HEK293 (cell line): ENCODE measurements around the gene LCN6.

Experiments used
- CTCF ChIA-PET: fragments of 350-600 bp; formaldehyde crosslinking; extraction: SDS; loops from one replicate; lab custom pipeline; 2021; ENCODE audit warnings: antibody characterized with exemption; lab: Yijun Ruan, JAX
- POLR2A ChIA-PET: fragments of 300-600 bp; formaldehyde crosslinking; extraction: SDS; loops from one replicate; lab custom pipeline; 2020; ENCODE audit warnings: antibody characterized with exemption, inconsistent platforms; lab: Yijun Ruan, JAX
- H3K27ac ChIP-seq: fragments of 200-500 bp; sonication (Bioruptor generic); 2 replicates; pipeline ENCODE4 v1.5.1; 2014; ENCODE audit warnings: low read depth, low read length, control low read depth, inconsistent platforms; ENCODE audit errors: extremely low read depth
- H3K36me3 ChIP-seq, 2 experiments: fragments of 200-500 bp in 1 of 2; sonication (Bioruptor generic) in 1 of 2; 1 replicate in 1 of 2; 2 replicates in 1 of 2; pipeline ENCODE4 v1.5.1; 2014 to 2017; ENCODE audit warnings: inconsistent platforms in 2 of 2, low read length in 2 of 2; ENCODE audit not compliant: control insufficient read depth in 2 of 2, insufficient read depth in 1 of 2
- H3K4me1 ChIP-seq: fragments of 200-500 bp; sonication (Bioruptor generic); 2 replicates; pipeline ENCODE4 v1.5.1; 2014; ENCODE audit warnings: mild to moderate bottlenecking, low read length, inconsistent platforms; ENCODE audit not compliant: control insufficient read depth, insufficient read depth
- H3K4me3 ChIP-seq: 2 replicates; pipeline ENCODE4 v1.5.1; 2011; ENCODE audit warnings: low read depth, mild to moderate bottlenecking, control low read depth, low read length, moderate library complexity
- H3K9me3 ChIP-seq: fragments of 200-500 bp; sonication (Bioruptor generic); 2 replicates; pipeline ENCODE4 v1.5.1; 2014; ENCODE audit warnings: low read depth, low read length, inconsistent platforms; ENCODE audit not compliant: control insufficient read depth, insufficient read depth
- GLIS1 ChIP-seq: fragments of 450-650 bp; formaldehyde crosslinking; IDR thresholded peaks from 2 replicates; pipeline ENCODE4 v1.5.1; 2016; ENCODE audit warnings: missing biosample characterization, missing genetic modification characterization
- IKZF3 ChIP-seq: fragments of 450-650 bp; IDR thresholded peaks from 2 replicates; pipeline ENCODE4 v1.5.0; 2018; ENCODE audit warnings: missing biosample characterization, mild to moderate bottlenecking, missing genetic modification characterization, moderate library complexity
- ZBTB48 ChIP-seq: fragments of 450-650 bp; formaldehyde crosslinking; IDR thresholded peaks from 2 replicates; pipeline ENCODE4 v1.5.1; 2016; ENCODE audit warnings: missing biosample characterization, missing genetic modification characterization
- ZBTB49 ChIP-seq: fragments of 450-650 bp; formaldehyde crosslinking; IDR thresholded peaks from 2 replicates; pipeline ENCODE4 v1.5.1; 2016; ENCODE audit warnings: missing biosample characterization, missing genetic modification characterization, low read depth
- ZNF175 ChIP-seq: fragments of 450-650 bp; formaldehyde crosslinking; IDR thresholded peaks from 2 replicates; pipeline ENCODE4 v1.5.1; 2016; ENCODE audit warnings: missing biosample characterization, missing genetic modification characterization
- ZNF266 ChIP-seq: fragments of 450-650 bp; formaldehyde crosslinking; IDR thresholded peaks from 2 replicates; pipeline ENCODE4 v1.5.1; 2016; ENCODE audit warnings: missing biosample characterization, missing genetic modification characterization, low read depth
- ZNF350 ChIP-seq: fragments of 450-650 bp; formaldehyde crosslinking; IDR thresholded peaks from 2 replicates; pipeline ENCODE4 v1.5.0; 2017; ENCODE audit warnings: missing biosample characterization, mild to moderate bottlenecking, missing genetic modification characterization
- ZNF391 ChIP-seq: fragments of 450-650 bp; formaldehyde crosslinking; IDR thresholded peaks from 2 replicates; pipeline ENCODE4 v1.5.1; 2016; ENCODE audit warnings: low read depth, missing biosample characterization, missing genetic modification characterization, borderline replicate concordance
- ZNF426 ChIP-seq: fragments of 450-650 bp; formaldehyde crosslinking; IDR thresholded peaks from 2 replicates; pipeline ENCODE4 v1.5.1; 2017; ENCODE audit warnings: missing biosample characterization, missing genetic modification characterization, mild to moderate bottlenecking, inconsistent platforms, moderate library complexity
- ZNF660 ChIP-seq: fragments of 450-650 bp; IDR thresholded peaks from 2 replicates; pipeline ENCODE4 v1.5.1; 2018; ENCODE audit warnings: missing biosample characterization, mild to moderate bottlenecking, missing genetic modification characterization
- ZNF670 ChIP-seq: fragments of 450-650 bp; formaldehyde crosslinking; IDR thresholded peaks from 2 replicates; pipeline ENCODE4 v1.5.1; 2016; ENCODE audit warnings: missing biosample characterization, missing genetic modification characterization, low read depth
- ZNF792 ChIP-seq: fragments of 450-650 bp; formaldehyde crosslinking; IDR thresholded peaks from 2 replicates; pipeline ENCODE4 v1.5.1; 2016; ENCODE audit warnings: missing biosample characterization, missing genetic modification characterization
- TF ChIP-seq, protein P1 (sequence below): fragments of 450-650 bp; formaldehyde crosslinking; IDR thresholded peaks from 2 replicates; pipeline ENCODE4 v1.5.1; 2016; ENCODE audit warnings: missing biosample characterization, missing genetic modification characterization
- TF ChIP-seq, protein P2 (sequence below): fragments of 450-650 bp; formaldehyde crosslinking; IDR thresholded peaks from 2 replicates; pipeline ENCODE4 v1.5.1; 2016; ENCODE audit warnings: missing biosample characterization, missing genetic modification characterization
- TF ChIP-seq, protein P3 (sequence below): fragments of 450-650 bp; formaldehyde crosslinking; IDR thresholded peaks from 2 replicates; pipeline ENCODE4 v1.5.1; 2017; ENCODE audit warnings: missing biosample characterization, missing genetic modification characterization

LCN6 gene

GRCh38 chr9:136729144-136729543, 19.2 kb downstream of the LCN6 start:
- peaks cover 0 to 29% of the 10 kb centered on the region in 2 experiments; a peak in 2 of 3 replicates for H3K36me3 ChIP-seq

DNA sequence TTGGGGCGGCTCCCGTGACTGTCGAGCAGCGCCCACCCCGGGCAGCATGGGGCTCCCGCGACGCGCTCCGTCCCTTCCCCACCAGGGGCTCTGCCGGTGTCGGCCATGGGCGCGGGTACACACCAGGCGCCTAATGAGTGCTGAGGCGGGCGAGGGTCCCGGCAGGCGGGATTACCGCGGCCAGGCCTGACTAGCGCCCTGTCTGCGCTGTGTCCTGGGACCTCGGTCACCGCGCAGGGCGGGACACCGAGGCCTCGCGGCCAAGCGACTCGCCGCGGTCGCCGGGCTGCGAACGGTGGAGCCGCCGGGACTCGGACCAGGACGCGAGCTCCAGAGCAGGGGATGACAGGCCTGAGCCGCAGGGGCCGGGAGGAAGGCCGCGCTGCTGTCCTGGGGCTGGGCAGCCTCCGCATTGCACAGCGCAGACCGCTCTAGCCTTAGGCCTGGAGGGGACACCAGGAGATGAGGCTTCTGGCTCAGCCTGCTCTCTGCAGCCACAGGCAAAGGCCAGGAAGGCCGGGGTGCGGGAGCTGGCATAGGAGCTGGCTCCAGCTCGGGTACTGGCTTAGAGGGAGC, 19.7 kb downstream of the LCN6 start:
- Histone ChIP-seq H3K36me3 (peaks cover 0 to 34% of the 10 kb centered on the region in 2 experiments; a peak in 2 of 3 replicates), H3K9me3 (no peaks in the 10 kb centered on the region)
- POLR2A ChIA-PET: interaction anchor here (0.6 to 4.0 kb wide), 43 partner anchors 8 to 495 kb away, joined by 3 to 79 read pairs (median 4); partner anchors contain the start of genes AGPAT2, DIPK1B, LCN10 and LCN6
- CTCF ChIA-PET: interaction anchor here (0.6 to 3.9 kb wide), 17 partner anchors 9 to 461 kb away, joined by 3 to 14 read pairs (median 4); partner anchors contain the start of gene LCN8
- no peak for TF ChIP-seq GLIS1 (tag by site-specific recombination)
- TF ChIP-seq ZNF175 (tag by site-specific recombination): no peak
- TF ChIP-seq ZNF660: no peak
- no peak for TF ChIP-seq ZNF426 (tag by site-specific recombination)
- TF ChIP-seq ZBTB49 (tag by site-specific recombination): no peak
- TF ChIP-seq ZNF792 (tag by site-specific recombination): peak; percentile 87
- no peak for TF ChIP-seq ZBTB48 (tag by site-specific recombination)
- no peak for TF ChIP-seq ZNF670 (tag by site-specific recombination)
- TF ChIP-seq, protein P1, sequence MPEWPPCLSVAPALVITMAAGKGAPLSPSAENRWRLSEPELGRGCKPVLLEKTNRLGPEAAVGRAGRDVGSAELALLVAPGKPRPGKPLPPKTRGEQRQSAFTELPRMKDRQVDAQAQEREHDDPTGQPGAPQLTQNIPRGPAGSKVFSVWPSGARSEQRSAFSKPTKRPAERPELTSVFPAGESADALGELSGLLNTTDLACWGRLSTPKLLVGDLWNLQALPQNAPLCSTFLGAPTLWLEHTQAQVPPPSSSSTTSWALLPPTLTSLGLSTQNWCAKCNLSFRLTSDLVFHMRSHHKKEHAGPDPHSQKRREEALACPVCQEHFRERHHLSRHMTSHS: no peak
- TF ChIP-seq ZNF350: no peak
- TF ChIP-seq, protein P2, sequence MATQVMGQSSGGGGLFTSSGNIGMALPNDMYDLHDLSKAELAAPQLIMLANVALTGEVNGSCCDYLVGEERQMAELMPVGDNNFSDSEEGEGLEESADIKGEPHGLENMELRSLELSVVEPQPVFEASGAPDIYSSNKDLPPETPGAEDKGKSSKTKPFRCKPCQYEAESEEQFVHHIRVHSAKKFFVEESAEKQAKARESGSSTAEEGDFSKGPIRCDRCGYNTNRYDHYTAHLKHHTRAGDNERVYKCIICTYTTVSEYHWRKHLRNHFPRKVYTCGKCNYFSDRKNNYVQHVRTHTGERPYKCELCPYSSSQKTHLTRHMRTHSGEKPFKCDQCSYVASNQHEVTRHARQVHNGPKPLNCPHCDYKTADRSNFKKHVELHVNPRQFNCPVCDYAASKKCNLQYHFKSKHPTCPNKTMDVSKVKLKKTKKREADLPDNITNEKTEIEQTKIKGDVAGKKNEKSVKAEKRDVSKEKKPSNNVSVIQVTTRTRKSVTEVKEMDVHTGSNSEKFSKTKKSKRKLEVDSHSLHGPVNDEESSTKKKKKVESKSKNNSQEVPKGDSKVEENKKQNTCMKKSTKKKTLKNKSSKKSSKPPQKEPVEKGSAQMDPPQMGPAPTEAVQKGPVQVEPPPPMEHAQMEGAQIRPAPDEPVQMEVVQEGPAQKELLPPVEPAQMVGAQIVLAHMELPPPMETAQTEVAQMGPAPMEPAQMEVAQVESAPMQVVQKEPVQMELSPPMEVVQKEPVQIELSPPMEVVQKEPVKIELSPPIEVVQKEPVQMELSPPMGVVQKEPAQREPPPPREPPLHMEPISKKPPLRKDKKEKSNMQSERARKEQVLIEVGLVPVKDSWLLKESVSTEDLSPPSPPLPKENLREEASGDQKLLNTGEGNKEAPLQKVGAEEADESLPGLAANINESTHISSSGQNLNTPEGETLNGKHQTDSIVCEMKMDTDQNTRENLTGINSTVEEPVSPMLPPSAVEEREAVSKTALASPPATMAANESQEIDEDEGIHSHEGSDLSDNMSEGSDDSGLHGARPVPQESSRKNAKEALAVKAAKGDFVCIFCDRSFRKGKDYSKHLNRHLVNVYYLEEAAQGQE (tag by site-specific recombination): no peak
- TF ChIP-seq IKZF3: peak; percentile 4; the same call in 1 of the 2 replicates
- no peak for TF ChIP-seq ZNF266 (tag by site-specific recombination)
- TF ChIP-seq, all 188 proteins: peak for 2
- peak overlapping the region; percentile 59 for H3K4me3 ChIP-seq
- peak overlapping the region; percentile 56; the same call in 1 of the 2 replicates for H3K27ac ChIP-seq
- H3K4me1 ChIP-seq: no peaks in the 10 kb centered on the region; the same call in 1 of the 2 replicates

More at GRCh38 chr9:136729144-136729543, 19.2 kb downstream of the LCN6 start:
- no peak overlapping the region for H3K4me3 ChIP-seq
- no peak overlapping the region for H3K27ac ChIP-seq
- no peak for TF ChIP-seq ZNF391 (tag by site-specific recombination)
- TF ChIP-seq, protein P3, sequence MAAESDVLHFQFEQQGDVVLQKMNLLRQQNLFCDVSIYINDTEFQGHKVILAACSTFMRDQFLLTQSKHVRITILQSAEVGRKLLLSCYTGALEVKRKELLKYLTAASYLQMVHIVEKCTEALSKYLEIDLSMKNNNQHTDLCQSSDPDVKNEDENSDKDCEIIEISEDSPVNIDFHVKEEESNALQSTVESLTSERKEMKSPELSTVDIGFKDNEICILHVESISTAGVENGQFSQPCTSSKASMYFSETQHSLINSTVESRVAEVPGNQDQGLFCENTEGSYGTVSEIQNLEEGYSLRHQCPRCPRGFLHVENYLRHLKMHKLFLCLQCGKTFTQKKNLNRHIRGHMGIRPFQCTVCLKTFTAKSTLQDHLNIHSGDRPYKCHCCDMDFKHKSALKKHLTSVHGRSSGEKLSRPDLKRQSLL (tag by site-specific recombination): peak; percentile 79
- H3K4me1 ChIP-seq: no peaks in the 10 kb centered on the region; the same call in 1 of the 2 replicates
- ChIA-PET POLR2A (interaction anchor here (0.7 to 4.0 kb wide), 12 partner anchors 9 to 476 kb away, joined by 3 to 79 read pairs (median 6); partner anchors contain the start of genes DIPK1B, LCN10, LCN6 and SAPCD2), CTCF (interaction anchor here (0.6 to 3.9 kb wide), 17 partner anchors 9 to 461 kb away, joined by 3 to 14 read pairs (median 4); partner anchors contain the start of gene LCN8)
- H3K9me3 ChIP-seq: no peaks in the 10 kb centered on the region
